ENCODE measurements around the gene SLC35F3.

- TF ChIP-seq POLR2A (IDR thresholded peaks at IDR 0.05): no peak
- no peak for TF ChIP-seq CTCF (IDR thresholded peaks at IDR 0.05)
These were observed 381.7 kb downstream of the SLC35F3 start for GRCh38 chr1:234286206-234286605.

Data from adrenal gland (tissue), 5 donors.